ENCODE data around the gene CERS6.

CERS6 gene

GRCh38 chr2:168538133-168538532 is 82.1 kb downstream of the CERS6 start:
- DNase-seq: no peak

DNA sequence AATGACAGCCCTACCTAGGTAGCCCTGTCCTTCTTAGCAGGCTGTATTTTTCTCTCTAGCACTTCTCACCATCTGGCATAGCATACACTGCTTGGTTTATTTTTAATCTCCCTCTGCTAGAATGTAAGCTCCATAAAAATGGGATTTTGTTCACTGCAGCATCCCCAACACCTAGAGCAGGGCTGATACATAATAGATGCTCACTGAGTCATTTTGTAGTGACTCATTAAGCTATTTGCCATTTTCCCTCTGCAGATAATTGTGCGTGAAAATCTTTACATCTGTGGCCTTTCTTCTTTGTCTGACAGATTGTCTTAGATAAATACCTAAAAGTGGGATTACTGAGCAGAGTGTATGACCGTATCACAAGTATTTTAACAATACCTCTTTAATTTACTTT is 82.5 kb downstream of the CERS6 start:
- no peak for DNase-seq

- no peak for DNase-seq
These were observed 83.9 kb downstream of the CERS6 start for GRCh38 chr2:168539945-168540344.

- no peak for DNase-seq
These were observed 85.8 kb downstream of the CERS6 start for GRCh38 chr2:168541858-168542257.

GRCh38 chr2:168543037-168543436 is 87.0 kb downstream of the CERS6 start:
- peak; percentile 2 for DNase-seq

- DNase-seq: no peak
These were observed 87.9 kb downstream of the CERS6 start for GRCh38 chr2:168543935-168544334.

DNA sequence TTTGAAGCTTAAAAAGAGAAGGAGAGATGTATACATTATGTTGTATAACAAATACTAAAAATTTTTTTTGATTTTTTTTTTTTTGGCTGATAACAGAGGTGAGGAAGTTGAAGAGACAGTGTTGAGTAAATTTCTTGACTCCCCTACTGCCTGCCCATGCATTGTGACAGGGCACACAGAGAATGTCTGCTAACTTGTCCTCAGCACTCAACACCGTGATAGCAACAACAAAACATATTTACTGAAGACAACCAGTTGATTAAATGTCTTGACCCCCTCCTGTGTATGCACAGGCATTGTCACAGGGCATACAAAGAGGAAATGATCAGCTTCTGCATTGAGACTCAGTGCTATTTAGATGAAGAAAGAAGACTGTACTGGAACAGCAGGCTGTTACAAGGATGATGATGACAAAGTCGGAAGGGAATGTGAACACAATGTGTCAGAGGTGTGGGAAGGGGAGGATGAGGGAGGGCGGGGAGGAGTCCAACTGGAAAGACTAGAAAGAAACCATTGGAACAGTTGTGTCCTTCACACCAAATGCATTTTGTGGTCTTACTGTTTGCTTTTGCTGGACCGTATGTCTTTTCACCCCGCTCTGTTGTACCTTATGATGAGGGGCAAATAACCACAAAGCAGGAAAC is 89.5 kb downstream of the CERS6 start:
- no peak for DNase-seq

DNA sequence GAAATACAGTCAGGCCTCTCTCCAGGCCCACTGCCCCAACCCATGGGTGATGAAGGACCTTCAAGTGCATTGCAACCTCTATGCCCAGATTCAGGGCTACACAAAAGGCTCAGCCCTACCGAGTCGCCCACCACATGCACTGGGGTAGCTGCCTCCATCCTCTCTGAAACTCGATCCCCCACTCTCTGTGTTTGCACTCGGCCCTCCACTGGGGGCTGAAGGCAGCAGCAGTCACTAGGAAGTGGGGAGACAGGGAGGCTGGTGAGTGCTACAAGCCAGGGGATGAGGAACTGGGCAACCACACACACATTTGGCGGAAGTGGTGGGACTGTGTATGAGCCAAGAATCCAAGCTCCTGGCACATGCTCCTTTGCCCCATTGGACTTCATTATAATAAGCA is 94.6 kb downstream of the CERS6 start:
- no peak for DNase-seq

DNA sequence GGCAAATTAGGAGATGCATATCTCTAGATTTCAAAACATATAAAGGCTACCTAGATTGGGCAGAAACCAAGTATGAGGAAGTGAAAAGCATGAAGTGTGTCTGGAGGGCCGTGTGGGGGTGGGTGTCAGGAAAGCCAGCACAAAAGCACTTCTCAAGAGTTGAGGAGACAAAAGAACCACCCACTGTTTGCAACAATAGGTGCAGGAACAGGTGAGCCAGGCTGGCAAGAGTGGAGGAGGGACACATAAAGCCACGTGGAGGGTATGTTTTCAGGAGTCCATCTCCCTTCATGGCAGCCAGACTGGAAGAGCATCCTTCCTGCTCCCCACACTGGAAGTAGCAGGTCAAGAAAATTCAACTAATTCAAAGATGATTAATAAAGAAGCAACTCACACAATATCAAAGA is 96.4 kb downstream of the CERS6 start:
- no peak for DNase-seq

DNA sequence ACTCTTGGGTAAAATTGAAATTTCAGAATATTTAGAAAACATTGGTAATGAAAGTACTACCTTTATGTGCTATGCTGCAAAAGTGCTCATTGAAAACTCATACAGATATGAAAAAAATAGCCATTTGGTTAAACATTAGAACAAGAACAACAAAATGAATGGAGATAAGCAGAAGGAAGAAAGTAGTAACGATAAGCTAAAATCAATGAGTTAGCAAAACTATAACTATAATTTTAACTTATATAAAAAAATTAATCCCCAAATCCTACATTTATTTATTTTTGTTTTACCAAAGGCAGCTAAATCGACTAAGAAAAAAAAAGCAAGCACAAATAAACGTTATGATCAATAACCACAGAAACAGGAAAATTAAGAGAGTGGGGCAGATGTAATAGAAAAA is 99.2 kb downstream of the CERS6 start:
- no peak for DNase-seq

- DNase-seq: no peak
These were observed 103.1 kb downstream of the CERS6 start for GRCh38 chr2:168559187-168559586.

DNA sequence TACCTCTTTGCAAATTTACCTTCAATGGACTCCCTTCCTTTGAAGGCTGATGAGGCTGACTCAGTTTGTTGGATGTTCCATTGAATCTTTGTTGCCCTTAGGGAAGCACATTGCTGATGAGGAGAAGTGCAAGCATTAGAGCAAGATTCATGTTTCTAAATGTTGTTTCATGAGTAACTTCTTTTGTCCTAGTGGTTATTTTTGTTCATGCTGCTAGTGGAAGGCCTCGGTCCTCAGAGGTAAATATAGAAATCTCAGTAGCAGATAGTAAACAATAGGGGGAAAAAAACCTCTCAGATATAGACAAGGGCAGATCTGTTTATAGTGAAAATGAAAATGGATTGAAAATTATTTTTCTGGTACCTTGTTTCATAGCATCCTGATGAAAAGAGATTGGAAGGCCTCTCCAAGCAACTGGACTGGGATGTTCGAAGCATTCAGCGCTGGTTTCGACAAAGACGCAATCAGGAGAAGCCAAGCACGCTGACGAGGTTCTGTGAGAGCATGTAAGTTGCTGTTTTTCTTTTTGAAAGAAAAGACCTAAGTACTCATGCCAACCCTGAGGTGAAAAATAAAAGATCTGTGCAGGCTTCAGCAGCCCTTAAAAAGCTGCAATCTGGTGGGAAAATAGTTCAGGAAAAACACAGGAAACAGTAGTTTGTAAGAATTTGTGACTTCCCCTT is 104.9 kb downstream of the CERS6 start:
- no peak for DNase-seq

- no peak for DNase-seq
These were observed 105.9 kb downstream of the CERS6 start for GRCh38 chr2:168561991-168562390.

DNA sequence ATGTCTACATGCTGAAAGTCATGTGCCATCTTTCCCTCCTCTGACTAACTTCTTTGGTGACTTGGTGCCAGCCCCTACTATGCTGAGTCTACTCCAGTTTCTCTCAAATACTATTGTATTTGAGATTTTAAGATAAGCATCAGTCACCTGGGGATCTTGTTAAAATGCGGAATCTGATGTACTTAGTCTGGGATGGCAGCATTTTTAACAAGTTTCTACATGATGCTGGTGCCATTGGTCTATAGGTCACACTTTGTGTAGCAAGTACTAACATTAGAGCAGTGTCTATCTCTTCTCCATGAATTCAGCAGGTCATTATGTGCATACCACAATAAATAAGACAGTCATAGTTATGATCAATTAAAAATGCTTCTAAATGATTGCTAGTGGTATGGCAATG is 106.9 kb downstream of the CERS6 start:
- DNase-seq: no peak

DNA sequence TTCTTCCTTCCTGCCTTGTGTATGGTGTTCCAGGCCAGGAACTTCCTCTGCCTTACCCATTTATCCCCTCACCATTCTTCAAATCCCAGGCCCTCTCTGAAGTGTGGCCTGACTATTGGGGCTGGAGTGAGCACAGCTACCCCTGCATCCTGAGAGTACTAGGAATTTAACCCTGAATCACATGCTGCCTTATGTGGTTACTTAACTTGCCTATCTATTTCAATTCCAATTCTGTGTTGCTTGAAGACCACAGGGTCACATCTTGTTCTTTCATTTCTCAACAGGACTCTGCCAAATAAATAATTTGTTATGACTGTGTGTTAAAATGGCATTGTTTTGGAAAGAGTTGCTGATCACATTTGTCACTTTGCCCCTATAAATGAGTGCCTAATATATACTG is 108.6 kb downstream of the CERS6 start:
- DNase-seq: no peak

DNA sequence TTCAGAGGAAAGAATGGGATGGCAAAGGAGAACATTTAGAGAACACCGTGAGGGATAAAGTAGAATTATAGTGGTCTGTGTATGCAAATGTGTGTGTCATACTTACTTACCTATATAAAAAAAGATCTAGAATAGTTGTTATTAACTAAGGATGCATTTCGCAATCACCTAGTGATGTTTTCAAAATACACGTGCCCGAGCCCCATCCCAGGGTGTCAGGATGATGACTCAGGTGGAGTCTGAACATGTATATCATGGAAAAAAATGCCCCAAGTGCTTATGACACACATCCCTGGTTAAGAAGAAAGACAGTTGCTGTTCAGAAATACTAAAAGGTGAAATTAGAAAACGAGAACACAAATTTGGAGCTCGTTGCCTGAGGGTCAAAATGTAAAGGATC is 109.0 kb downstream of the CERS6 start:
- DNase-seq: no peak

GRCh38 chr2:168565512-168565911 is 109.4 kb downstream of the CERS6 start:
- DNase-seq: no peak

DNA sequence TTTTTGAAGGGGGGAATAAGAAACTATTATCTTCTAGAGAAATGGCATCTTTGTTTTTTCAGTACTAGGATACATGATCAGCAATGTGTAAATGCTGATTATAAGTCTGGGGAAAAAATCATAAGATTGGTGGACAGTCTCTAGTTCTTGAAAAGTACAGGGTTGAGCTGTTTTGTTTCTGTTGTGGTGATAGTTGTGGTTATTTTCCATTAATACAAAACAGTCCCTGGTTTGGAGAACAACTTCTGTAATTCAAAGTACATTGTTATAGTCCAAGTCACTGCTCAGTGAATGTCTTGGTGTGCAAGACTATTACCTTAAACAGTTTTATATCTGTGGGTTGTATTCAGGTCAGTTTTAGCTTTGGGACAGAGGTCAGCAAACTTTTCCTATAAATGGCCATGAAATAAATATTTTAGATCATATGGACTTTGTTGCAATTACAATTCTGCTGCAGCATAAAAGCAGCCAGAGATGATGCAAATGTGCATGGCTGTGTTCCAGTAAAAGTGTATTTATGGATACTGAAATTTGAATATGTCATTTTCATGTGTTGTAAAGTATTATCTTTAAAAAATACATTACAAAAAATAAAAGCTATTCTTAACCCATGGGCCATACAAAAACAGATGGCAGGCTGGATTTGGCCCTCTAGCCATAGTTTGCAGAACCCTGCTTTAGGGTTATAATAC is 111.0 kb downstream of the CERS6 start:
- DNase-seq: no peak

DNA sequence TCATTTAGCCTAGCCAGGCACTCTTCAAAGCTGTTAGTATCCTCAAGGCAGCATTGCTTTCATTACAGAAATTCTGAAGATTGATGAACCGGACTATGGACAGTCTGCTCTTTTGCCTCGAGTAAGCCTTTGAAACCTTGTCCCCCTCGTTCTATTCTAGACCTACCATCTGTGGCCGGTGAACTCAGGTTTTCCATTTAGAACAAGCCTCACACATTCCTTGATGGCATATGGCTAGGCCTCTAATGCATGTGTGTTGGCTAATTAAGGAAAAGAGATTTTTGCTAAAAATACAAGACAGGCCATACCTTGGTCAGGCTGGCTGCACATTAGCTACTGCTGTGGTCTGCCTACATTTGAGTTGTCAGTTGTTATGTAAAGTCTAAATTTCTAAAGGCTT is 111.8 kb downstream of the CERS6 start:
- no peak for DNase-seq

DNA sequence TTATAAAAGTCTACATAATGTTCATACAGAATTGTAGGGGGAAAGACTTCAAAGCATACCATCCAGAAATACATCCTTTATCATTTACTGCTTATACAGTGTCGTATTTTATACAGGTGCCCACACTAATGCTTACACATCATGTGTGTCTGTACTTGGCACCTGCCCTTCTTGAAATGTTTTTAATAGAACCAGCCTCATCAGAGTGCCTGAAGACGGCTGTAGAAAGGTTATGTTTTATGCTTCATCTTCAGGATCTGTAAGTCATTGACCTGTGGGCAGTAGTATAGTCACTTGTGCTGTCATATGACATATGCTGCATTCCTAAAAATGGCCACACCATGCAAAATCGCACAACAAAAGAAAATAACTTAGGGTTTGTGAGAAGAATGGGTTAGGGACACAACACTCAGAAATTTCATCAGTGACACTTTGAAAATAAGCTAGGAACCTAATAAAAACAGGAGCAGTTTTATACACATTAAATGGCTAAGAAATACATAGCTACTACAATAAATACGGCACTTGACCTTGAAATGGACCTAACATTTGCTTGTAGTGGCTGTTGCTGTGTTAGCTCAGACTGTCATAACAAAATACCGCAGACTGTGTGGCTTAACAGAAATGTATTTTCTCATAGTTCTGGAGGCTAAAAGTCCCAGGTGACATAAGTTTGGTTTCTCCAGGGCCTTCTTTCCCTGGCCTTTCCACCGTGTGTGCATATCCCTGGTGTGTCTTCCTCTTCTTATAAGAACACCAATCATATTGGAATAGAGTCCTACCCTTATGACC is 112.6 kb downstream of the CERS6 start:
- no peak for DNase-seq

GRCh38 chr2:168571061-168571460 is 115.0 kb downstream of the CERS6 start:
- no peak for DNase-seq

- no peak for DNase-seq
These were observed 117.2 kb downstream of the CERS6 start for GRCh38 chr2:168573128-168573903.

All from CD4-positive, alpha-beta T cell treated with Interleukin-12 subunit alpha and Interleukin-12 subunit beta, for 1 hour (primary cell).